ENCODE results near the gene FOXB1. TPM values are rescaled to one million over a fixed set of nuclear protein-coding genes. Genes with fewer than 3 reads are reported as not detected.

FOXB1 gene
- total and polyA plus RNA-seq, 9 of the 15 experiments (the other 6 are each of a cell fraction or from before 2014, with no cell fraction given), result not detected

DNA sequence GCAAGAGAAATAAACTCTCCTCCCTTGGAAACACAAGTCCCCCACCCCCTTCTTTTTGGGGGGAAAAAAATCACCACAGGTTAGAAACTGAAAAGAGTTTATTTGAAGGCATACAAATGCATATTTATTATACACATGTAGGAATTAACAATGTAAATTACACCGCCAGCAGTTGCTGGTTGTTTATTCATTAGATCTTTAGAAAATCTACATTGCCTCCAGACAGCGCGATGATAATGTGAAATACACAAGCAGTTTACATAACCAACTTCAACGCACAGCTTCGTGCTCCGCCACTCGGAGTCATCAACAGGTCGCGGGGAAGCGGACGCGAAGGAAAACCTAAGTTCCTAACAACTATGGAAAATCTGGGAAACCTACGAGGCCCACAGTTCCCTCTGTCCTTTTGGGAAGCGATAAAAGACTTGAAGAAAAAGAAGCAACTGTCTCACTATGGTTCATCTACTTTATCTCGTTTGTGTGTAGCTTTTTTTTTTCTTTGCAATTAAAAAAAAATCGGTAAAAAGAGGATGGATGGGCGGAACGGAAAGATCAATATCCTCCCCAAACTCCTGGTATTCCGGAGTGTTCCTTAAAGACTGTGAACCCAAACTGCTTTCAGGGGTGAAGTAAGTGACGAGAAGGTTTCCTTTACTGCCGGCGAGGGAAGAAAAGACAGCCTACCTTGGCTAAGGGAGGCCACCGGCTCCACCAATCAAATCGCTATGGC, 8.4 kb upstream of the FOXB1 start:
- FAIRE-seq, result no peak
- CTCF ChIA-PET (ENCODE audit: low intra/inter-chr PET ratio), result no interaction called here
- BruUV-seq (replicated peaks), result no TSS peak
- Histone ChIP-seq H2AFZ (ENCODE audit: low read depth, low read length) (no peak overlapping the region), H3K79me2 (ENCODE audit: control insufficient read depth, insufficient read depth, low read length) (no peaks in the 10 kb centered on the region), H3K36me3 (ENCODE audit: control insufficient read depth, insufficient read depth, low read length) (no peaks in the 10 kb centered on the region), H3K9ac (ENCODE audit: insufficient read depth in 1 of 2, low read depth in 2 of 2, low read length in 2 of 2) (no peak overlapping the region), H3K27ac (ENCODE audit: extremely low read depth, low read depth, low read length) (no peak overlapping the region), H4K20me1 (replicated peaks; ENCODE audit: control insufficient read depth, insufficient read depth, low read length) (no peaks in the 10 kb centered on the region), H3K4me2 (ENCODE audit: insufficient read depth, low read length) (no peak overlapping the region), H3K9me1 (ENCODE audit: control insufficient read depth, insufficient read depth, low read length) (no peaks in the 10 kb centered on the region), H3K9me3 (replicated peaks; ENCODE audit: control insufficient read depth, insufficient read depth, low read depth, low read length) (no peaks in the 10 kb centered on the region), H3K27me3 (ENCODE audit: control insufficient read depth in 2 of 2, insufficient read depth in 2 of 2, low read length in 2 of 2) (peaks cover 34 to 67% of the 10 kb centered on the region in 2 experiments), H3K4me1 (replicated peaks in 1 of 2; ENCODE audit: control insufficient read depth in 2 of 2, insufficient read depth in 2 of 2, low read length in 2 of 2) (peaks cover 0 to 6% of the 10 kb centered on the region in 2 experiments; a peak in 1 of 5 replicates), H3K4me3 (no peak overlapping the region)
- 17% methylated on average over 24 of the region's 24 CpGs for WGBS (ENCODE audit: insufficient coverage, low coverage, missing lambda C conversion rate)
- intact Hi-C loops (cut with micrococcal nuclease) (no loop called here), in situ Hi-C loops (cut with MboI) (no loop called here)
- ATAC-seq, result no peak
- TF ChIP-seq NKRF (IDR thresholded peaks at IDR 0.05; ENCODE audit: borderline replicate concordance) (no peak), ZNF551 (CRISPR knock-in tag; IDR thresholded peaks at IDR 0.05) (no peak), TAF7 (tag; IDR thresholded peaks at IDR 0.05) (no peak), ZNF717 (CRISPR knock-in tag; IDR thresholded peaks at IDR 0.05) (no peak), ZNF23 (CRISPR knock-in tag; IDR thresholded peaks at IDR 0.05) (no peak), CBX8 (IDR thresholded peaks at IDR 0.05; ENCODE audit: borderline replicate concordance, extremely low read depth, low read depth, low read length, poor library complexity, severe bottlenecking) (peak; percentile 34)
- TF ChIP-seq, protein P1, sequence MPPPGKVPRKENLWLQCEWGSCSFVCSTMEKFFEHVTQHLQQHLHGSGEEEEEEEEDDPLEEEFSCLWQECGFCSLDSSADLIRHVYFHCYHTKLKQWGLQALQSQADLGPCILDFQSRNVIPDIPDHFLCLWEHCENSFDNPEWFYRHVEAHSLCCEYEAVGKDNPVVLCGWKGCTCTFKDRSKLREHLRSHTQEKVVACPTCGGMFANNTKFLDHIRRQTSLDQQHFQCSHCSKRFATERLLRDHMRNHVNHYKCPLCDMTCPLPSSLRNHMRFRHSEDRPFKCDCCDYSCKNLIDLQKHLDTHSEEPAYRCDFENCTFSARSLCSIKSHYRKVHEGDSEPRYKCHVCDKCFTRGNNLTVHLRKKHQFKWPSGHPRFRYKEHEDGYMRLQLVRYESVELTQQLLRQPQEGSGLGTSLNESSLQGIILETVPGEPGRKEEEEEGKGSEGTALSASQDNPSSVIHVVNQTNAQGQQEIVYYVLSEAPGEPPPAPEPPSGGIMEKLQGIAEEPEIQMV (tag; conservative IDR thresholded peaks at IDR 0.05; ENCODE audit: low read depth), result peak; percentile 57
- DNase-seq (ENCODE audit: extremely low read depth in 1 of 4, low spot score in 3 of 4), result no peak
- POLR2A ChIA-PET, result no interaction called here
